ENCODE data around the gene NT5C1A. TPM values are rescaled to one million over a fixed set of nuclear protein-coding genes. Genes with fewer than 3 reads are reported as not detected.

Gene NT5C1A
- total RNA-seq, 1 experiment from 2014 or later: not detected

DNA sequence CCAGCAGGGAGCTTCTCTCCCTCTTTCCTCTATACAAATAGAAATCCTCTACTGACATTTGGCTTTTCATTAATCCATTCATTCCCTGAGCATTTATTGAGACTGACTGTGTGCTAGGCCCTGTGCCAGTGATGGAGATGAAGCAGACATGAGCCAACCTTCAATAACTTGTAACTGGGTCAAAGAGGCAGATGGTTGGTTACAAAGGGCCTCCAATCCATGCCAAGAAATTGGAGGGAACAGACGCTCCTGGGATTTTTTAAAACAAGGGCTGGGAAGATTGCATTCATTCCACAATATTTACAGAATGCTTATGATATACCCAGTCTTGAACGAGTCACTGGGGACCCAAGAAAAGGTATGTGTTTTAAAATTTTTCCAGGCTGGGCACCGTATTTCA lies 13.2 kb upstream of the NT5C1A start:
- TF ChIP-seq EZH2 (IDR thresholded peaks at IDR 0.05; ENCODE audit: borderline replicate concordance, low read depth, low read length, poor library complexity, severe bottlenecking): no peak
- TF ChIP-seq, protein P1, sequence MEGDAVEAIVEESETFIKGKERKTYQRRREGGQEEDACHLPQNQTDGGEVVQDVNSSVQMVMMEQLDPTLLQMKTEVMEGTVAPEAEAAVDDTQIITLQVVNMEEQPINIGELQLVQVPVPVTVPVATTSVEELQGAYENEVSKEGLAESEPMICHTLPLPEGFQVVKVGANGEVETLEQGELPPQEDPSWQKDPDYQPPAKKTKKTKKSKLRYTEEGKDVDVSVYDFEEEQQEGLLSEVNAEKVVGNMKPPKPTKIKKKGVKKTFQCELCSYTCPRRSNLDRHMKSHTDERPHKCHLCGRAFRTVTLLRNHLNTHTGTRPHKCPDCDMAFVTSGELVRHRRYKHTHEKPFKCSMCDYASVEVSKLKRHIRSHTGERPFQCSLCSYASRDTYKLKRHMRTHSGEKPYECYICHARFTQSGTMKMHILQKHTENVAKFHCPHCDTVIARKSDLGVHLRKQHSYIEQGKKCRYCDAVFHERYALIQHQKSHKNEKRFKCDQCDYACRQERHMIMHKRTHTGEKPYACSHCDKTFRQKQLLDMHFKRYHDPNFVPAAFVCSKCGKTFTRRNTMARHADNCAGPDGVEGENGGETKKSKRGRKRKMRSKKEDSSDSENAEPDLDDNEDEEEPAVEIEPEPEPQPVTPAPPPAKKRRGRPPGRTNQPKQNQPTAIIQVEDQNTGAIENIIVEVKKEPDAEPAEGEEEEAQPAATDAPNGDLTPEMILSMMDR (conservative IDR thresholded peaks at IDR 0.05; ENCODE audit: low read depth, low read length): no peak
- Histone ChIP-seq H3K27ac (ENCODE audit: low read depth, low read length, poor library complexity, severe bottlenecking) (no peak overlapping the region), H3K36me3 (ENCODE audit: insufficient read depth, low read length, poor library complexity, severe bottlenecking) (no peaks in the 10 kb centered on the region), H3K9me3 (ENCODE audit: low read depth, low read length, poor library complexity, severe bottlenecking) (no peaks in the 10 kb centered on the region), H3K4me3 (ENCODE audit: low read depth, low read length, poor library complexity, severe bottlenecking) (no peak overlapping the region), H3K4me1 (ENCODE audit: insufficient read depth, low read length, poor library complexity, severe bottlenecking) (no peaks in the 10 kb centered on the region), H3K27me3 (replicated peaks; ENCODE audit: insufficient read depth, low read depth, low read length, poor library complexity) (peaks cover 69% of the 10 kb centered on the region)
- intact Hi-C loops (cut with micrococcal nuclease; ENCODE audit: unreplicated experiment): no loop called here
- POLR2A ChIA-PET (ENCODE audit: low non-redundant PET): no interaction called here
- DNase-seq (ENCODE audit: low spot score): no peak
- CTCF ChIA-PET: no interaction called here
- BruUV-seq (replicated peaks): no TSS peak

DNA sequence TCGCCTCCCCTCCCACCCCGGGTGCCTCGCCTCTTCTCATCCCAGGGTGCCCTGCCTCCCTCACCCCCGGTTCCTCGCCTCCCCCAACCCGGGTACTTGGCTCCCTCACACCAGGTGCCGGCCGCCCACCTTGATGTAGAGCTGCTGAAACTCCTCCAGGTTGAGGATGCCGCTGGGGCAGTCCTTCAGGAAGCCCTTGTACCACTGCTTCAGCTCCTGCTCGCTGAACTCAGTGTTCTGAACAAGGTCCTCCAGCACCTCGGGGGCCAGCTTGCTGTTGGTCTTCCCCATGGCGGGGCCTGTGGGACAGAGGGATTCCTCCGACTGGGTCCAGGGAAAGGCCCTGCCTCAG lies 12.4 kb upstream of the NT5C1A start:
- no peak overlapping the region for H3K4me3 ChIP-seq (ENCODE audit: low read depth, low read length, poor library complexity, severe bottlenecking)
- intact Hi-C loops (cut with micrococcal nuclease; ENCODE audit: unreplicated experiment): no loop called here
- CTCF ChIA-PET: no interaction called here
- no peak overlapping the region for H3K27ac ChIP-seq (ENCODE audit: low read depth, low read length, poor library complexity, severe bottlenecking)
- TF ChIP-seq EZH2 (IDR thresholded peaks at IDR 0.05; ENCODE audit: borderline replicate concordance, low read depth, low read length, poor library complexity, severe bottlenecking): no peak
- TF ChIP-seq, protein P1 (conservative IDR thresholded peaks at IDR 0.05; ENCODE audit: low read depth, low read length): no peak
- peaks cover 65% of the 10 kb centered on the region for H3K27me3 ChIP-seq (replicated peaks; ENCODE audit: insufficient read depth, low read depth, low read length, poor library complexity)
- no TSS peak for BruUV-seq (replicated peaks)
- H3K4me1 ChIP-seq (ENCODE audit: insufficient read depth, low read length, poor library complexity, severe bottlenecking): no peaks in the 10 kb centered on the region
- POLR2A ChIA-PET (ENCODE audit: low non-redundant PET): no interaction called here
- no peak for DNase-seq (ENCODE audit: low spot score)
- no peaks in the 10 kb centered on the region for H3K36me3 ChIP-seq (ENCODE audit: insufficient read depth, low read length, poor library complexity, severe bottlenecking)
- no peaks in the 10 kb centered on the region for H3K9me3 ChIP-seq (ENCODE audit: low read depth, low read length, poor library complexity, severe bottlenecking)

DNA sequence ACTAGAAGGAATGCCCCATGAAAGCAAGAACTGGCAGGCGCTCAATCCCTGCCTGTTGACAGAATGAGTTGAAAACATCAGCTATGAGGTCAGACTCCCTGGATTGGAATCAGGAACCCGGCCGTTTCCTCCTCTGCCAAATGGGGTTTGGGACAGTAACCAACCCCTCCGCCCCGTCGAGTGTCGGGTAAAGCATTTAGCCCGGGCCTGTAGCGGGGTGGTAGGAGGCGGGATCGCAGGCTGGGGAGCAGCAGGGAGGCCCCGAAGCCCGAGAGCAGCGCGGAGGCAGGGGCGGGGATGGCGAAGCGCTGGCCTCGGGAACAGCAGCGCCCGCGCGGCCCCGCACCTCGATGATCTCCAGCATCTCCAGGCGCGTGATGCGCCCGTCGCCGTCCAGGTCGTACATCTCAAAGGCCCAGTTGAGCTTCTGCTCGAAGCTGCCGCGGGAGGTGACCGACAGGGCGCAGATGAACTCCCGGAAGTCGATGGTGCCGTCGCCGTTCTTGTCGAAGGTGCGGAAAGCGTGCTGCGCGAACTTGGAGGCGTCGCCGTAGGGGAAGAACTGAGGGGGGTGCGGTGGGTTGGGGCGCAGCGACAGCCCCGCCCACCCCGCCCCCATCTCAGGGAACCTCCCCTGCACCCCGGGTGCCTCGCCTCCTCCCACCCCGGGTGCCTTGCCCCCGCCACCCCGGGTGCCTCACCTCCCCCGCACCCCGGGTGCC lies 11.8 kb upstream of the NT5C1A start:
- peak; percentile 71 for TF ChIP-seq EZH2 (IDR thresholded peaks at IDR 0.05; ENCODE audit: borderline replicate concordance, low read depth, low read length, poor library complexity, severe bottlenecking)
- TF ChIP-seq, protein P1 (conservative IDR thresholded peaks at IDR 0.05; ENCODE audit: low read depth, low read length): no peak
- Histone ChIP-seq H3K36me3 (ENCODE audit: insufficient read depth, low read length, poor library complexity, severe bottlenecking) (no peaks in the 10 kb centered on the region), H3K27ac (ENCODE audit: low read depth, low read length, poor library complexity, severe bottlenecking) (no peak overlapping the region), H3K4me1 (ENCODE audit: insufficient read depth, low read length, poor library complexity, severe bottlenecking) (no peaks in the 10 kb centered on the region), H3K27me3 (replicated peaks; ENCODE audit: insufficient read depth, low read depth, low read length, poor library complexity) (peaks cover 62% of the 10 kb centered on the region), H3K9me3 (ENCODE audit: low read depth, low read length, poor library complexity, severe bottlenecking) (no peaks in the 10 kb centered on the region), H3K4me3 (ENCODE audit: low read depth, low read length, poor library complexity, severe bottlenecking) (no peak overlapping the region)
- CTCF ChIA-PET: no interaction called here
- DNase-seq (ENCODE audit: low spot score): no peak
- POLR2A ChIA-PET (ENCODE audit: low non-redundant PET): no interaction called here
- BruUV-seq (replicated peaks): no TSS peak
- intact Hi-C loops (cut with micrococcal nuclease; ENCODE audit: unreplicated experiment): no loop called here

Measured in A673 (cell line).